Heart right ventricle (tissue), 16 donors: ENCODE results near the gene TOGARAM2. TPM values are rescaled to one million over a fixed set of nuclear protein-coding genes. Genes with fewer than 3 reads are reported as not detected.

ENCODE experiments used
- ATAC-seq, 8 donors: fragments of 200-7000 bp; cut with Tn5 transposase; one replicate each; pipeline ENCODE4 v1.9.1; 2020; ENCODE audit warnings: mild to moderate bottlenecking in 8 of 8, moderate library complexity in 8 of 8, moderate number of reproducible peaks in 1 of 8
- DNase-seq, 2 donors: peaks; one replicate each; pipeline ENCODE4 v3.0.0-alpha.2; 2020
- H3K27ac ChIP-seq, 10 donors: fragments of 200-600 bp; sonication (generic) in 2 of 10; one replicate each; pipeline versions ENCODE4 v1.5.0 to v1.8.0; 2020 to 2022; ENCODE audit warnings: mild to moderate bottlenecking in 3 of 10
- H3K27me3 ChIP-seq, 7 donors: fragments of 200-600 bp; one replicate each; pipeline ENCODE4 v1.8.0; 2021 to 2022; ENCODE audit warnings: mild to moderate bottlenecking in 2 of 7
- H3K36me3 ChIP-seq, 9 donors: fragments of 200-600 bp; sonication (generic) in 1 of 9; one replicate each; pipeline versions ENCODE4 v1.5.0 to v1.8.0; 2020 to 2022; ENCODE audit warnings: mild to moderate bottlenecking in 2 of 9
- H3K4me1 ChIP-seq, 9 donors: fragments of 200-600 bp; sonication (generic) in 1 of 9; one replicate each; pipeline versions ENCODE4 v1.5.0 to v1.8.0; 2020 to 2022; ENCODE audit warnings: mild to moderate bottlenecking in 4 of 9
- H3K4me3 ChIP-seq, 10 donors: fragments of 200-600 bp; sonication (generic) in 2 of 10; one replicate each; pipeline versions ENCODE4 v1.5.0 to v1.8.0; 2020 to 2022; ENCODE audit warnings: mild to moderate bottlenecking in 7 of 10, moderate library complexity in 2 of 10
- H3K9me3 ChIP-seq, 11 donors: fragments of 200-600 bp in 10 of 11; sonication (generic) in 2 of 11; one replicate each; pipeline versions ENCODE4 v1.5.0 to v1.8.0; 2013 to 2022; ENCODE audit warnings: mild to moderate bottlenecking in 2 of 11, control low read depth in 1 of 11, moderate library complexity in 1 of 11
- CTCF ChIP-seq, 9 donors: fragments of 200-600 bp; sonication (generic) in 2 of 9; IDR thresholded peaks; one replicate each; pipeline versions ENCODE4 v1.5.0 to v1.8.0; 2021 to 2022; ENCODE audit warnings: antibody characterized with exemption in 9 of 9, mild to moderate bottlenecking in 5 of 9, moderate library complexity in 1 of 9
- WGBS, 2 donors: extraction: QIAGEN DNeasy Blood & Tissue Kit; methylation state at CpG; one replicate each; pipeline ENCODE4 v1.1.7; 2013; ENCODE audit warnings: inconsistent platforms in 1 of 2; 5-methylcytosine and 5-hydroxymethylcytosine counted together
- intact Hi-C, 10 donors: fragments of 100-400 bp; cut with DNase I; formaldehyde crosslinking; loops; one replicate each; pipeline versions ENCODE4 v1.11.1 to v1.14.2; 2022
- polyA plus RNA-seq, 2 donors: library from polyadenylated mRNA; stranded (reverse); fragments of 200-250 nt; gene quantifications; one replicate each; pipeline ENCODE4 v1.2.3, GENCODE V29; 2013
- total RNA-seq, 10 donors: library from RNA; stranded (reverse); fragmentation: NEBNext Ultra II Directional in 3 of 10; extraction: Animal tissue kit (Norgen Biotek cat#: 25700) in 3 of 10; gene quantifications; one replicate each; pipeline versions ENCODE4 v1.2.1 to v1.2.4, GENCODE V29; 2021 to 2023
- donor health status: Arrhythmogenic right ventricular cardiomyopathy.
- donor health status: ischemic (EF 13 %, LVEDD 7.1; RV severe dilation, severe dysfunction).
- donor health status: healthy with polysubstance abuse.
- donor health status: DM: no; HTN: yes; CAD: no.
- donor health status: DM: no; HTN: no; CAD: no.
- donor health status: ischemic (EF 25% LVEDD 6.9; RV normal size, moderate dysfunction).
- donor health status: ischemic (EF 25% LVEDD 5.7; RV mildly dilated, moderate dysfunction).
- donor health status: healthy.
- donor health status: DM: yes; HTN: yes; CAD: no.
- donor health status: Ischemic cardiomyopathy.
- donor health status: ischemic (EF 35%, LVEDD 5.7; RV mildly dilated, moderate dysfunction).
- donor health status: nonischemic (EF 11% LVEDD 7.7; RV severe dilation, severe dysfunction).
- donor health status: DM: yes; HTN: yes; CAD: no.
- donor health status: PGD.
- donor health status: ischemic (EF 29% LVEDD 5.4; RV normal size, mild dysfunction).
- donor health status: nonischemic (EF 23%, LVEDD 6.1; RV moderate dilation, normal function).

Gene TOGARAM2
- total and polyA plus RNA-seq, 12 donors: 1.4 to 68.3 (median 14.6) TPM

GRCh38 chr2:29022679-29023078 lies 41.6 kb downstream of the TOGARAM2 start:
- Histone ChIP-seq H3K27me3 (no peaks in the 10 kb centered on the region), H3K36me3 (peaks cover 0 to 9% (median 0%) of the 10 kb centered on the region in 9 donors), H3K27ac (no peak overlapping the region), H3K4me3 (no peak overlapping the region), H3K9me3 (no peaks in the 10 kb centered on the region), H3K4me1 (peaks cover 0 to 9% (median 1%) of the 10 kb centered on the region in 9 donors)
- DNase-seq (no peak), ATAC-seq (no peak)
- no peak for TF ChIP-seq CTCF (IDR thresholded peaks at IDR 0.05)
- 72 to 75% methylated on average over 6 of the region's 6 CpGs for WGBS, 2 donors
- intact Hi-C loops: no loop called here

DNA sequence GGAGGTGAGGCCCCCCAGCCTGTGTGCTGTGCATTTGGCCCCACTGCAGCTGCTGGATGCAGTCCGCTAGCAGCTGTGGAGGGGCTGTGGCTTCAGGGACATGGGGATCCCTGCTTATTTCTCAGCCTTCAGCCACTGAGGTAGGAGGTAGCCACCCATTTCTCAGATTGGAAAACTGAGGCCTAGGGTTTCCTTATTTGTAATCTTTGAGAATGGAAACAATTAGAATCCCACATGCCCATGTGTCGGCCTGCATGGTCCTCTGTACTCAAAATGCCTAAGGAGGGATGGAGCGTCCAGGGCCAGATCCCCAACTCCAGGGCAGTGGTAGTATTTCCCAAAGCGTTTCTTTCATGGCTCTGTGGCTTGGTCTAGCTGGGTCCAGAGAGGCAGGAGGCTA lies 42.1 kb downstream of the TOGARAM2 start:
- 91 to 96% methylated on average over 4 of the region's 4 CpGs for WGBS, 2 donors
- H3K4me3 ChIP-seq: no peak overlapping the region
- ATAC-seq: no peak
- no peak for DNase-seq
- H3K27me3 ChIP-seq: no peaks in the 10 kb centered on the region
- peaks cover 0 to 4% (median 0%) of the 10 kb centered on the region in 9 donors for H3K4me1 ChIP-seq
- no peaks in the 10 kb centered on the region for H3K9me3 ChIP-seq
- no peak for TF ChIP-seq CTCF (IDR thresholded peaks at IDR 0.05)
- H3K36me3 ChIP-seq: peaks cover 0 to 14% (median 0%) of the 10 kb centered on the region in 9 donors
- no peak overlapping the region for H3K27ac ChIP-seq
- intact Hi-C loops: no loop called here

- Histone ChIP-seq H3K4me1 (peaks cover 0 to 3% (median 0%) of the 10 kb centered on the region in 9 donors), H3K4me3 (no peak overlapping the region), H3K36me3 (peaks cover 0 to 25% (median 0%) of the 10 kb centered on the region in 9 donors), H3K27me3 (no peaks in the 10 kb centered on the region), H3K27ac (no peak overlapping the region), H3K9me3 (no peaks in the 10 kb centered on the region)
- 70 to 83% methylated on average over 4 of the region's 4 CpGs for WGBS, 2 donors
- DNase-seq (no peak), ATAC-seq (no peak)
- TF ChIP-seq CTCF (IDR thresholded peaks at IDR 0.05): no peak
- intact Hi-C loops: no loop called here
Observed at GRCh38 chr2:29024882-29025430, 43.9 kb downstream of the TOGARAM2 start.

- H3K4me1 ChIP-seq: no peaks in the 10 kb centered on the region
- no peak for TF ChIP-seq CTCF (IDR thresholded peaks at IDR 0.05)
- H3K36me3 ChIP-seq: peaks cover 0 to 28% (median 0%) of the 10 kb centered on the region in 9 donors
- ATAC-seq (no peak), DNase-seq (no peak)
- intact Hi-C loops: no loop called here
- no peak overlapping the region for H3K27ac ChIP-seq
- no peaks in the 10 kb centered on the region for H3K27me3 ChIP-seq
- H3K9me3 ChIP-seq: no peaks in the 10 kb centered on the region
- H3K4me3 ChIP-seq: no peak overlapping the region
- 73 to 87% methylated on average over 3 of the region's 3 CpGs for WGBS, 2 donors
Observed at GRCh38 chr2:29025711-29026110, 44.6 kb downstream of the TOGARAM2 start.
